Measurements from ENCODE around the gene CLEC2B. TPM values are rescaled to one million over a fixed set of nuclear protein-coding genes. Genes with fewer than 3 reads are reported as not detected.
A peak's percentile ranks its signal among the peaks of the same experiment; 100 is the strongest.

CLEC2B gene
- total RNA-seq, 1 experiment from 2014 or later: not detected

GRCh38 chr12:9813821-9814798 lies 55.0 kb downstream of the CLEC2B start:
- H3F3A ChIP-seq (ENCODE audit: low read length, unreplicated experiment): no peaks in the 10 kb centered on the region
- H3K9ac ChIP-seq (ENCODE audit: low read length): no peak overlapping the region
- H3K4me2 ChIP-seq (ENCODE audit: low read length): peak overlapping the region; percentile 66
- H3K4me3 ChIP-seq (ENCODE audit: low read length): no peak overlapping the region
- H3K9me2 ChIP-seq (replicated peaks; ENCODE audit: low read length): no peaks in the 10 kb centered on the region
- no peak overlapping the region for H2AFZ ChIP-seq (ENCODE audit: low read length)
- no TSS peak for BruUV-seq (replicated peaks)
- peaks cover 17% of the 10 kb centered on the region for H3K27me3 ChIP-seq (ENCODE audit: low read length)
- H3K36me3 ChIP-seq (ENCODE audit: low read depth, low read length): no peaks in the 10 kb centered on the region
- CTCF ChIA-PET: no interaction called here
- POLR2A ChIA-PET (ENCODE audit: unreplicated experiment): no interaction called here
- H3K9me3 ChIP-seq (ENCODE audit: low read length): no peaks in the 10 kb centered on the region
- H3K27ac ChIP-seq (ENCODE audit: low read length): no peak overlapping the region
- H4K20me1 ChIP-seq (ENCODE audit: low read length): no peaks in the 10 kb centered on the region
- peak; percentile 43 for DNase-seq
- intact Hi-C loops (cut with micrococcal nuclease): loop anchor here (1.0 kb wide), 1 partner anchor 112 kb away; no protein-coding TSS in a partner anchor
- no peaks in the 10 kb centered on the region for H3K79me2 ChIP-seq (ENCODE audit: low read length)
- ATAC-seq: peak; percentile 87
- TF ChIP-seq EZH2phosphoT487 (IDR thresholded peaks at IDR 0.05; ENCODE audit: borderline replicate concordance, low read length) (no peak), CTCF (conservative IDR thresholded peaks at IDR 0.05; ENCODE audit: low read depth, low read length) (peak; percentile 63)
- H3K4me1 ChIP-seq (ENCODE audit: insufficient read depth, low read length): no peaks in the 10 kb centered on the region

- no peak for ATAC-seq
- Histone ChIP-seq H3K4me1 (ENCODE audit: insufficient read depth, low read length) (no peaks in the 10 kb centered on the region), H3K9me3 (ENCODE audit: low read length) (no peaks in the 10 kb centered on the region), H4K20me1 (ENCODE audit: low read length) (no peaks in the 10 kb centered on the region), H2AFZ (ENCODE audit: low read length) (no peak overlapping the region), H3K9ac (ENCODE audit: low read length) (no peak overlapping the region), H3K36me3 (ENCODE audit: low read depth, low read length) (no peaks in the 10 kb centered on the region), H3K9me2 (replicated peaks; ENCODE audit: low read length) (no peaks in the 10 kb centered on the region), H3F3A (ENCODE audit: low read length, unreplicated experiment) (no peaks in the 10 kb centered on the region), H3K27me3 (ENCODE audit: low read length) (peaks cover 26% of the 10 kb centered on the region), H3K4me3 (ENCODE audit: low read length) (no peak overlapping the region), H3K4me2 (ENCODE audit: low read length) (no peak overlapping the region), H3K79me2 (ENCODE audit: low read length) (no peaks in the 10 kb centered on the region), H3K27ac (ENCODE audit: low read length) (no peak overlapping the region)
- no TSS peak for BruUV-seq (replicated peaks)
- no peak for DNase-seq
- no peak for TF ChIP-seq EZH2phosphoT487 (IDR thresholded peaks at IDR 0.05; ENCODE audit: borderline replicate concordance, low read length)
- ChIA-PET POLR2A (ENCODE audit: unreplicated experiment) (interaction anchor here (0.6 kb wide), 1 partner anchor 857 kb away, joined by 3 read pairs; no protein-coding TSS in a partner anchor), CTCF (no interaction called here)
- intact Hi-C loops (cut with micrococcal nuclease): no loop called here
Measured at GRCh38 chr12:9811621-9812020, 57.5 kb downstream of the CLEC2B start.

- Histone ChIP-seq H3K79me2 (ENCODE audit: low read length) (no peaks in the 10 kb centered on the region), H3F3A (ENCODE audit: low read length, unreplicated experiment) (no peaks in the 10 kb centered on the region), H4K20me1 (ENCODE audit: low read length) (no peaks in the 10 kb centered on the region), H3K9me2 (replicated peaks; ENCODE audit: low read length) (no peaks in the 10 kb centered on the region), H3K4me2 (ENCODE audit: low read length) (no peak overlapping the region), H3K27me3 (ENCODE audit: low read length) (peaks cover 35% of the 10 kb centered on the region), H3K4me1 (ENCODE audit: insufficient read depth, low read length) (no peaks in the 10 kb centered on the region), H3K4me3 (ENCODE audit: low read length) (no peak overlapping the region), H3K36me3 (ENCODE audit: low read depth, low read length) (no peaks in the 10 kb centered on the region), H3K27ac (ENCODE audit: low read length) (no peak overlapping the region), H3K9ac (ENCODE audit: low read length) (no peak overlapping the region), H2AFZ (ENCODE audit: low read length) (no peak overlapping the region), H3K9me3 (ENCODE audit: low read length) (no peaks in the 10 kb centered on the region)
- DNase-seq: no peak
- CTCF ChIA-PET: no interaction called here
- no peak for ATAC-seq
- no TSS peak for BruUV-seq (replicated peaks)
- TF ChIP-seq EZH2 (IDR thresholded peaks at IDR 0.05; ENCODE audit: low read length, unreplicated experiment) (no peak), EZH2phosphoT487 (IDR thresholded peaks at IDR 0.05; ENCODE audit: borderline replicate concordance, low read length) (no peak), CTCF (conservative IDR thresholded peaks at IDR 0.05; ENCODE audit: low read depth, low read length) (no peak)
- intact Hi-C loops (cut with micrococcal nuclease): no loop called here
- POLR2A ChIA-PET (ENCODE audit: unreplicated experiment): no interaction called here
Measured at GRCh38 chr12:9810671-9811070, 58.5 kb downstream of the CLEC2B start.
